Stimulated activated CD8-positive, alpha-beta memory T cell treated with anti-CD3 and anti-CD28 coated beads, Interleukin-15, amount 100 ng/mL, for 4 hours (primary cell): ENCODE measurements around the gene PHLDB2.
A peak's percentile ranks its signal among the peaks of the same experiment; 100 is the strongest.

ENCODE experiments used
- DNase-seq, 2 donors: peaks; one replicate each; pipeline ENCODE4 v3.0.0-alpha.2; 2020; ENCODE audit warnings: low read depth in 2 of 2

PHLDB2 gene

DNA sequence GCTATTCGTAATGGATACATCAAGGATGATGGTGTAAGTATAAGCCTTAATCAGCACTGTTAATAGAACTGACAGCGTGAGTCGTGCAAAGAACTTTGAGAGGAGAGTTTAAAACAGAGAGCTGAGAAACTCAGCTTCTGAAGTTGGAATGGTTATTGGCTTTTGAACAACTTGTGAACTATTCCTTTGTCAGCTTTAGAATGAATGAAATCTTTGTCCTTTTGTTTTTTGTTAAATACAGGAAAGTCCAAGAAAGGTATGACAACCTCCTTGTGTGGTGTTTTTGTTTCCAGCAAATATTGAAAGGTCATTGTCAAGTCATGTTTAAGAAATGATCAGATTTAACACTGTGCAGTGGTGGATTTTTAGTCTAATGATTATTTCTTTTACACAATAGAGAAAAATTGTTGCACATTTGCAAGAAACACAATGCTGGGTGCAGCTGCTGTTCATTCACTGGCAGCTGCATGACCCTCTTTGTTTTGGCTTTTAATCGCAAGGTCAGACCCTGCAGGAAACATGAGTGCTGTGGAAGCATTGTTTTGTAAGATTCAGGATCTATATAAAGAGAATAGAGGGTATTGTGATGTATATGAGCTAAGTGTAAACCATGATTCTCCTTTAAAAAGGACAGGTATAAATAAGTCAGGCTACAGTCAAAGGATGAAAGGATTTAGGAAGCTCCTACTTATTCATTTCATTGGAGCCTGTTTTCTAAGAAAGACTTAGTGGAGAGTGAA is 98.1 kb downstream of the PHLDB2 start:
- DNase-seq, result no peak

GRCh38 chr3:111961461-111962164 is 102.5 kb downstream of the PHLDB2 start:
- DNase-seq, result no peak

DNA sequence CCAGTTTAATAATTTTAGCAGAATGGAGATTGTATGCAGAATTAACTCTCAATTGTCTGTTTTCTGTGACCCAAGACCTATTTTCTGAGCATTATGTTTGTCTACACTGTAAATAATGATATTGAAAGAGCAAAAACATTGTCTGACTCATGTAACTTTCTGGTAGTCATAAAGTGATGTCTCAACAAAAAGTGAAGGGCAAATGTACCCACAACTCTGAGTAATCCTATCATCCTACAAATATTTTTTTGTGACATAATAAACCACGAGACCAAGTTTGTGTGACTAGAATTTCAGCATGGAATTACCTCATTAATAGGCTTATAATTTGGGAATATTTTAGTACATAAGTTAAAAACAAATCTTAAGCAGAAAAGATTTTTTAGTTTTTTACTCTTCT is 104.4 kb downstream of the PHLDB2 start:
- DNase-seq, result no peak

GRCh38 chr3:111965484-111965883 is 106.4 kb downstream of the PHLDB2 start:
- DNase-seq, result no peak

DNA sequence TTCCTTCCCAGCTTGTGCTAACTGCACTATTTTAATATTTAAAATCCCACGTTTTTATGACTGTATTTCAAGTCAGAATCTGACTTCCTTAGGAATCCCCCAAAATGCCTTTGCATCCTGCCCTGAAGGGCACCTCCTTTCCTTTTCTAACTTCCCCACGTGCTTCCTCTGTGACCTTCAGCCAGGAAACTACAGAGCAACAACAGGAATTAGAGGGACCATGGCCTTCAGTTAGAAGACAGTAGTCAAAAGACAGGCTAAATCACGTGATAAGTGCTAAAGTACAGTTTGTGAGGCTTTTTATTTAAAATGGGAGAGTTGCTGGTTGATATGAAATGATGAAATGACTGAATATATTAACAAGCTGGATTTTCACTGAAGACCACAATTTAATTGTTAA is 108.0 kb downstream of the PHLDB2 start:
- no peak for DNase-seq

GRCh38 chr3:111967651-111968274 is 108.7 kb downstream of the PHLDB2 start:
- peak; percentile 39 to 62 for DNase-seq

DNA sequence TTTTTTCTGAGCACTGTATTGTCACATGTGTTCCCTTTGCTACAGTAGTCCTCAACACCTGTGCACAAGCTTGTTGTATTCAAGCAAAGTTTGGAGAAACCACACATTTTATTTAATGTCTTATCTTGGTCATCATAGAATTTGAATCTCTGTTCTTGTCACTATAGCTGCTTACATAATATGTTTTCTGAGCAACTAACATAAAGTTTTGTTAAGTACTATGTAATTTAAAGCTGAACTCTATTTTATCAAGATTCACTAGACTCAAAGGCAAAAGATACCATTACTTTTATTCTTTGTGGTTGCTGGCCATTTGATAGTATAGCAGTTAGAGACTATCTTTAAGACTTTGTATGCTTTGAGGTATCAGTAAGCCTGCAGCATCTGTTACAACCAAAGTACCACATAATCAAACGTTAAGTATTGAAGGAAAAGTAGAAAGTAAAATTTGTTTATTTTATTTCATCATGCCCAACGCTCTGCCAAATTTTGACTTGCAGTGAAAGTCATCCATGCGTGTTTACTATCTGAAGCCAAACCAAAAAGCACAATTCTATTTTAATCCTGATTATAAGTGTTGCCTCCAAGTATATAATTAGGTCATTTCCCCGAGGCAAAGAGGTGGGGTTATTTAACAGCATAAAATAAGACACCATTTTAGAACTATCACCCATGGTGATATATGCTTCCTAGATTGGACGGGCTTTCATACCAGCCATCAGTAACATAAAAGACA is 109.4 kb downstream of the PHLDB2 start:
- DNase-seq, result no peak

DNA sequence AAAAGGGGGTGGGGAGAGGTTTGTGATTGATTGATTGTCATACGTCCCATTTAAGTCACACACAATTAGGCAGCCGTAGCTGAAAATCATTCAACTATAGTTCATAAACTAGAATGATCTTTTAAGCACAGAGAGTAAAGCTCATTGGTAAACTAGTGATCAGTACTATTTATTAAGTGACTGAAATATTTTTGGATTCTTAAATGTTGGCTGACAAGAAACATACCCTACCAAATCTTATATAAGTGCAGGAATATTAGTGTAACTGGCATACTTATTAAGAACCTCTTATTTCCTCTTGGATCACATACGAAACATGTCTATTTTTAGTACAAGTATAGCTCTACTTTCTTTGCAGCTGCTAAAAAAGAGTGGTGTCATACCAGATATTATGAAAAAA is 111.3 kb downstream of the PHLDB2 start:
- no peak for DNase-seq

- DNase-seq, result no peak
These were observed 112.6 kb downstream of the PHLDB2 start for GRCh38 chr3:111971533-111972130.

GRCh38 chr3:111972891-111973290 is 113.8 kb downstream of the PHLDB2 start:
- no peak for DNase-seq

GRCh38 chr3:111975131-111975530 is 116.1 kb downstream of the PHLDB2 start:
- DNase-seq, result no peak

- DNase-seq, result no peak
These were observed 117.2 kb downstream of the PHLDB2 start for GRCh38 chr3:111976254-111976653.

- DNase-seq, result peak; percentile 94 to 95
These were observed 119.7 kb downstream of the PHLDB2 start, which contains the start of gene ABHD10 for GRCh38 chr3:111978583-111979433. Gene ABHD10, plus strand, starts transcription at chr3:111979026. Its CDS starts 36 bp downstream, at chr3:111979062.

GRCh38 chr3:111979434-111980038 is 120.5 kb downstream of the PHLDB2 start:
- no peak for DNase-seq

GRCh38 chr3:111980716-111981456 is 121.8 kb downstream of the PHLDB2 start:
- peak; percentile 18 to 32 for DNase-seq

- DNase-seq, result no peak
These were observed 122.3 kb downstream of the PHLDB2 start for GRCh38 chr3:111981457-111981763.

DNA sequence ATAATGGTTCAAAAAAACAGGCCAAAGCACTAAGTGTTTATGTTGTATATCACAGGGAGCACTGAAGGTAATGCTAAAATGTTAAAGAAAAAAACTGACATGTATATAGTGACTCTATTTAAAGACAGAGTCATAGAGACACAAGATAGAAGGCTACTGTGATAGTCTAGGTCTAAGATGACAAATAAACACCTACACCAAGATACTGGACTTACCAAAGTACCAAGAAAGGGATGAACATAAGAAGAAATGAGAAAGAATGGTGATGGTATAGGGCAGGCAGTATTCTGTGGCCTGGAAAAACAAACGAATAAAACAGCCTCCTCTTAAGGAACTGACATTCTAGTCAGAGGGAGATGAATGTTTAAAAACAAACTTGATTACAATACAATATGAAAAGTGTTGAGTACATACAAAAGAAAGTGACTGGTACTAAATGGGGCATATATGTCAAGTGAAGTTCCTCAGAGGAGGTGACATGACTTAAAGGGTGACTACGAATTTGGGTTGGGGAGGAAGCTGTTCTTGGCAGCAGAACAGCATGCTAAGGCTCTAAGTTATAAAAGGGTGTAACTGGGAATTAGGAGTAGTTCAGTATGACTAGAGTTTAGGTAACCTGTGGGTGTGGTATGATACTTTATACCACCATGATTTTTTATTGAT is 125.7 kb downstream of the PHLDB2 start:
- DNase-seq, result no peak

DNA sequence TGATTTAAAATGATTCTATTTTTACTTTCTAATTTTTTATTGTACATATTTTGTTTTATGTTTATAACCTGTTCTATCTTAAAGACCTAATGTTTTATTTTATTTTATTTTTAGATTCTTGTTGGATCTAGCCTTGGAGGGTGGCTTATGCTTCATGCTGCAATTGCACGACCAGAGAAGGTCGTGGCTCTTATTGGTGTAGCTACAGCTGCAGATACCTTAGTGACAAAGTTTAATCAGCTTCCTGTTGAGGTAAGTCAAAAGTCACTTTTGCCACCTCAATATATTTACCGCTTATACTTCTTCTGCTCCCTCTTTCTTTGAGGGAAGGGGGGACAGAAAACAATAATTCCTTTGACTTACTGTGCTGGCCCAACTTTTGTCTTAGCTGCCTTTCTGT is 127.7 kb downstream of the PHLDB2 start:
- no peak for DNase-seq

GRCh38 chr3:111989061-111989678 is 130.1 kb downstream of the PHLDB2 start:
- no peak for DNase-seq
